HG02588 (cell line): ENCODE data around the gene COX11.

Experiments
- ATAC-seq: cut with Tn5 transposase; IDR thresholded peaks from one replicate; pipeline ENCODE4 v1.9.1; 2021; ENCODE audit warnings: mild to moderate bottlenecking, moderate library complexity; ENCODE audit not compliant: unreplicated experiment

COX11 gene

GRCh38 chr17:54967621-54968261, 713 bp downstream of the COX11 start:
- ATAC-seq = peak; percentile 15

GRCh38 chr17:54956791-54957190, 11.7 kb downstream of the COX11 start:
- ATAC-seq = no peak

GRCh38 chr17:54951286-54951685, 17.2 kb downstream of the COX11 start:
- no peak for ATAC-seq

- no peak for ATAC-seq
Observed at GRCh38 chr17:54950116-54950515, 18.3 kb downstream of the COX11 start.

GRCh38 chr17:54948380-54948779, 20.1 kb downstream of the COX11 start:
- peak; percentile 50 for ATAC-seq

DNA sequence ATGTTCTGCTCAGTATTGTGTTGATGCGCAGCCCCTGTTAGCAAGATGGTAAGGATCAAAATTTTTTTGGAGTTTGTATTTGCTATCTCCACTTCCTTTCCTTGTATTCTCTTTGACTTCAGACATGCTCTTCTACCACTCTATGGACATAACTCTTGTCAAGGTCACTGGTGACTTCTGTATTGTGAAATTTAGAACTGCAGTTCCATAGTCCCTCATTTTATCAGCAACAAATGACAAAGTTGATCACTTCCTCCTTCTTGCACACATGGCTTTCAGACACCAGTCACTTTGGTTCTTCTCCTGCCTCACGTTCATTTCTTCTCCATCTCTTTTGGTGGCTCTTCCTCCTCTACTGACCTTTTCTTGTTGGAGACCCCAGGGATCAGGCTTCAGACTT, 21.1 kb downstream of the COX11 start:
- ATAC-seq = no peak

DNA sequence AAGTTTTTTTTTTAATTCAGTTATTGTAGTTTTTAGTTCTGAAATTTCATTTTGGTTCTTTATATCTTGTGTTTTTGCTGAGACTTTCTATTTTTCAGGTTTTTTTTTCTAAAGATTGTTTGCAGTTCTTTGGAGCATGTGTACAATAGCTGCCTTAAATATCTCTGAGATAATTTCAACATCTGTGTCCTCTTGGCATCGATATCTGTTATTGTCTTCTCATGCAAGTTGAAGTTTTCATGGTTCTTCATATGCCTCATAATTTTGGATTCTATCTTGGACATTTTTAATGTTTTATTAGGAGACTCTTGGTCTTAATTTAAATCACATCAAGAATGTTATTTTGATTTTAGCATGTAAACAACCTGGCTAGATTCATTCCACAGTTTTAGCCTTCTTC, 22.8 kb downstream of the COX11 start:
- ATAC-seq = no peak

DNA sequence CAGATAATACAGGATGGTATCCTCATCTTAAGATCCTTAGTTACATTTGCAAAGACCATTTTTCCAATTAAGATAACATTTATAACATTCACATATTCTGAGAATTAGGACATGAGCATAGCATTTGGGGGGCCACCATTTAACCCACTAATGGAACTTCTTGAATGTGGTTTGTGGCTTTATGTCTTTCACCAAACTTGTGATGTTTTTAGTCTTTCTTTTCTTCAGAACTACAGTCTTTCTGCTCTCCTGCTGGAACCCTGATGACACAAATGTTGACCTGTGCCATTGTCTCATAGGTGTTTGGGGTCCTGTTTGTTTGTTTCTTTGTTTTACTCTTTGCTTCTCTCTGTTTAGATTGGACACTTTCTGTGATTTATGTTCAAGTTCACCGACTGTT, 23.2 kb downstream of the COX11 start:
- ATAC-seq = no peak

GRCh38 chr17:54944796-54945195, 23.7 kb downstream of the COX11 start:
- ATAC-seq = no peak

- ATAC-seq = no peak
Observed at GRCh38 chr17:54941285-54941684, 27.2 kb downstream of the COX11 start.

DNA sequence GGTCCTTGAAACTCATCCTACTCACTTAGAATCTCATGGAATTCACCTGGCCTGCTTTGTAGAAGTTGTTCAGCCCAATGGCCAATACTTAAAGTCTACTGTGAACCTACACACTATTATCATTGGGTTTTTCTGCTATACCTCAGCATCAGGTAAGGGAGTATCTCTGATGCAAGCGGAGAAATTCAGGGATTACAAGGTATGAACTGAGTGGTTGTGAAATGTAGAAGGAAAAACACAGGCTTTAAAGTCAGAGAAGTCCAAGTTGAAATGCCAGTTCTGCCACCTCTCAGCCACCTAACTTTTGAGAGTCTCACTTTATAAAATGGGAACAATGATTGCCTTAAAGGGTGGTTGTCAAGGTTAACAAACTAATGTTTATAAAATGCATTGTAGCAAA, 31.0 kb downstream of the COX11 start:
- no peak for ATAC-seq

- no peak for ATAC-seq
Observed at GRCh38 chr17:54937018-54937417, 31.4 kb downstream of the COX11 start.

GRCh38 chr17:54935471-54935870, 33.0 kb downstream of the COX11 start:
- ATAC-seq = no peak

GRCh38 chr17:54933921-54934320, 34.5 kb downstream of the COX11 start:
- ATAC-seq = no peak

- ATAC-seq = no peak
Observed at GRCh38 chr17:54932711-54933110, 35.7 kb downstream of the COX11 start.

DNA sequence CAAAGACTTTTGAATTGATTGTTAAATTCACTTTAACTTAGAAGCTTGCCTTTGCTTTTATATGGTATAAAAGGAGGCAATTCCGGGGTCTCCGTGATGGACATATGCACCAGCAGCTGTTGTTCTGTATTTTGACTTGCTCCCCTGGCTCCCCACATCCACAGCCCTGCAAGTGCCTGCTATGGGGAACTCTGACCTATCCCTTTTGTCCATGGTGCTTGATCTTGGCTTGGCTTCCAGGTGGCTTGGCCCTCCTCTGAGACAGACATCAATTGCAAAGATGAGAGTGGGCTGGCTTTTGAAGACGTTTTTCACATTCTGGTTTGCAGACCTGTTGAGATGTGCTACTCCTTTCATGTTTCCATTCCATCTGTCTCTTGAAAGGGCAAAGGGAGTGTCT, 40.9 kb downstream of the COX11 start:
- ATAC-seq = no peak

GRCh38 chr17:54924405-54924804, 44.0 kb downstream of the COX11 start:
- ATAC-seq = no peak

- no peak for ATAC-seq
Observed at GRCh38 chr17:54920819-54921218, 47.6 kb downstream of the COX11 start.

DNA sequence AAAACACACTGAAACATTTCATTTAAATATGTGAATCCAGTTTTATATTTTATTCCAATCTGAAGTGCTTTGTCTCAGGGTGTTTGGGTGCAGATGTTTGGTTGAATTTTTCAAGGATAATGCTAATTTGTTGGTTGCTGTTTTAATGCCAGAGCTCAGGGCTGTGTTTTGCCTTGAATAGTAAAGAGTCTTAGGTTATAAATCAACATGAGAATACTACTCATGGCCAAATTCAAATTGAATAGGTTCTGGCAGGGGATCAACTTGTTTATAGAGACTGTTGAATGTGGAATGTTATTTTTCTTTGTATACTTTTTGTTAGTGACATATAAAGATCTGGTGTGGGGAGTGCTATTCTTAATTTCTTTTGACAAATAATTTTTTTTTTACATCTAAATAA, 49.0 kb downstream of the COX11 start:
- ATAC-seq = no peak

DNA sequence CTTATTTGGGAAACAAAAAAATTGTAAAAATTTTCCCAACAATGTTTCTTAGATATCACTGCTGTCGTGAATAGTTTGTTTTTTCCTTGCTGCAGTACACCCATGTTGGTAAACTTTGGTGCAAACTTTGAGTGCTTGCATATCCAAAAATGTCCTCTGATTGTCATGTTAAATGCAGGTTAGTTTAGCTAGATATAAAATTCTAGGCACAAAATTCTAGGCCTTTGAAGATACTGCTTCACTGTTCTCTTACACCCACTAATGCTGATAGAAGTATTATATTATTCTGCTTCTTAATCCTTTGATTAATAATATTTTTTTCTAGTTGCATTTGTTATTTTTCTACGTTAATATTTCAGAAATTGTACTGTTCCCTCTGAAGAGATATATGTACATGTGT, 51.7 kb downstream of the COX11 start:
- ATAC-seq = no peak
